DMS 273 (cell line): Measurements from ENCODE around the gene STX2.
"Not testable (repeated sequence)": the region's sequence is repeated elsewhere in the genome, so short reads cannot be mapped to it uniquely, and the experiment has no call there.

Source experiments
- DNase-seq: peaks from one replicate; lab custom pipeline; 2025; ENCODE audit not compliant: unreplicated experiment; lab: John Stamatoyannopoulos, UW

Gene STX2

DNA sequence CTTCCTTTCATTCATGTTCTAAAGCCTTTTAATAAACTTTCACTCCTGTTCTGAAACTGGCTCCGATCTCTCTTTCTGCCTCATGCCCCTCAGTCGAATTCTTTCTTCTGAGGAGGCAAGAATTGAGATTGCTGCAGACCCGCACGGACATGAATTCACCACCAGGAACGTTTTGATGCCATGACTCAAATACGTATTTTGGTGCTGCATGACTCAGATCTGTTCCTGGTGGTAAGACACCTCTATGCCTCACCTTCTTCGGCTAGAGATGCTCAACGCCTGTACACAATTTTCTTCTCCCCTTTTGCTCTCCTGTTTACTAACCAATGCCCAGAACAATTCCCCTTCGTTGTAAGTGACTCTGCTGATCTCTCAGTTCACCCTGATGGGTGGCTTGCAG is 70.9 kb downstream of the STX2 start:
- DNase-seq: no peak

DNA sequence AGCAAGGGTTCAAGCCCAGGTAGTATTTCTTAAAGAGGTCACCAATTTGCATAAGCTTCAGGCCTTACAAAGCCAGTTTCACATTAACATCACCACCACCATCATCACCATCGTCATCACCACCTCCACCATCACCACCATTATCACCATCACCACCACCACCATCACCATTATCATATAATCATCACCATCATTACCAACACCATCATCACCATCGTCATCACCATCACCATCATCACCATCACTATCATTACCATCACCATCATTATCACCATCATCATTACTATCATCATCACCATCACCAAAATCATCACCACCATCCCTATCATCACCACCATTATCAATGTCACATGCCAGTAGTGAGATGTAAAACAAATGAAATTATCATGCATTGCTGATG is 72.6 kb downstream of the STX2 start:
- no peak for DNase-seq

DNA sequence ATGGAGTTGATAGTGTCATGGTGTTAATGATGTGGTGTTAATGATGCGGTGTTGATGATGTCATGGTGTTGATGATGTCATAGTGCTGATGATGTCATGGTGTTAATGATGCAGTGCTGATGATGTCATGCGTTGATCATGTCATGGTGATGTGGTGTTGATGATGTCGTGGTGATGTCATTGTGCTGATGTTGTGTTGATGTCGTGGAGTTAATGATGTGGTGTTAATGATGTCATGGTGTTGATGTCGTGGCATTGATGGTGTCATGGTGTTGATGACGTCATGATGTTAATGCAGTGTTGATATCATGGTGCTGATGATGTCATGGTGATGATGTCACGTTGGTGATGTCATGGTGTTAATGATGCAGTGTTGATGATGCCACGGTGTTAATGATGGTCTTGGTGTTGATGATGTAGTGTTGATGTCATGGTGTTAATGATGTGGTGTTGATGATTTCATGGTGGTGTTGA is 73.8 kb downstream of the STX2 start:
- DNase-seq: peak; percentile 39

DNA sequence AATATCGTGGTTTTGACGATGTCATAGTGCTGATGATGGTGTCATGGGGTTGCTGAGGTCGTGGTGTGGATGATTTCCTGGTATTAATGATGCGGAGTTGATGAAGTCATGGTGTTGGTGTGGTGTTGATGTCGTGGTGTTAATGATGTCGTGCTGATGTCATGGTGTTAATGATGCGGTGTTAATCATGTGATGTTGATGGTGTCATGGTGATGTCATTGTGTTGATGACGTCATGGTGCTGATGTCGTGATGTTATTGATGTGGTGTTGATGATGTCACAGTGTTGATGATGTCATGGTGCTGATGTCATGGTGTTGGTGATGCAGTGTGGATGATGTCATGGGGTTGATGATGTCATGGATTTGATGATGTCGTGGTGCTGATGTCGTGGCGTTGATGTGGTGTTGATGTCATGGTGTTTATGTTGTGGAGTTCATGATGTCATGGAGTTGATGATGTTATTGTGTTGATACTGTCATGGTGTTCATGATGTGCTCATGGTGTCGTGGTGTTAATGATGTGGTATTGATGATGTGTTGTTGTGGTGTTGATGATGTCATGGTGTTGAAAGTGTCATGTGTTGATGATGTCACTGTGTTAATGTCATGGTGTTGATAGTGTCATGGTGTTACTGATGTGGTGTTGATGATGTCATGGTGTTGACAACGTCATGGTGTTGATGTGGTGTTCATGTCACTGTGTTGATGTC is 74.4 kb downstream of the STX2 start:
- DNase-seq: peak; percentile 55

DNA sequence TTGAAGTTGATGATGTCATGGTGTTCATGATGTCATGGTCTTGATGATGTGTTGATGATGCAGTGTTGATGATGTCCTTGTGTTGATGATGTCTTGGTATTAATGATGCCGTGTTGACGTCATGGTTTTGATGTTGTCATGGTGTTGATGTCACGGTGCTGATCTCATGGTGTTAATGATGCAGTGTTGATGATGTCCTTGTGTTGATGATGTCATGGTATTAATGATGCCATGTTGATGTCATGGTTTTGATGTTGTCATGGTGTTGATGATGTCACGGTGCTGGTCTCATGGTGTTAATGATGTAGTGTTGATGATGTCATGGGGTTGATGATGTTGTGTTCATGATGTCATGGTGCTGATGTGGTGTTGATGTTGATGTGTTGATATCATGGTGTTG is 75.0 kb downstream of the STX2 start:
- DNase-seq: peak; percentile 55

DNA sequence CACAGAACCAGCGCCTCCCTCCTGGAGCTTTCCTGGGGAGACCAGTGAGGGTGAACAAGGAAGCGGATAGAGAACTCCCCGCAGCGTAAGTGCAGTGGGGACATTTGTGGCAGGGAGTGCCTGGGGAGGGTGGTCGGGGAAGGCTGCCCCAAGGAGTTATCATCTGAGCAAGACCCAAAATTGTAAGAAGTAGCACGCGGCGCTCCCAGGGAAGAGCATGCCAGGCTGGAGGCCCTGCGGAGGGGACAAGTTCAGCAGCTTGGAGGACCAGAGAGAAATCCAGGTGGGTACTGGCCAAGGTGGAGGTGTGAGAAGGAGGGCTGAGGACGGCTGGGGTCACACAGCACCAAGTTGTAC is 76.8 kb downstream of the STX2 start:
- DNase-seq: no peak

DNA sequence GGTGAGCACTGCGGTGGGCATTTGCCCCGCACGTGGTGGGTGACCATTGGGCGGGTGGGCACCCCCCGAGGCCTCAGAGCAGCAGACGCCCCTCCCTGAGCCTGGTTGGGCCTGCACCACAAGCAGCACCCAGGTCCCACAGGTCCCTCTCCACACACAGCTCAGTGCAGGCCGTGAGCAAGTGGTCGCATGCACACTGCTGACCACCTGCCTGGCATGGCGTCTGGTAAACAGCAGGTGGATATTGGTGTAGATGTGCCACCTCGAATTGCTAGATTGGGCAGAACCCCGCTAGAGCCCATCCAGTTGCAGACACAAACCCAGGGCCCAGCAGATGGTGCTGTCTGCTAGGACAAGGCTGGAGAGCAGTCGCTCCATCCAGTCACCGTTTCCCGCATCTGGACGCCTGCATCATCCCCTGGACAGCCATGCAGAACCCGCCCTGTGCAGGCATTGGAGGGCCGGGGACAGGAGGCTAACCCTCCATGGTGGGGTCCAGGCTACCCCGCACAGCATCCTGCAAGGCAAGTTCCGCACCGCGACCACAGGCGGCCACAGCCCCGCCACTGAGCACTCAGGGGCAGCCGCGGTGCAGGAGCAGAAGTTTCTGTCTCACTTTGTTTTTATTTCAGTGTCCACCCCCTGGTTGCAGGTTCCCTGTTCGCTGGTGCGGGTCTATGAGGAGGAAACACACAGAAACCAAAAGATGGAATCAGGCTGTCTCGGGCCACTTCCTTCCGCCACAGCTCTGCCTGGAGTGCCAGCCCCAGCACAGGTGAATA is 77.3 kb downstream of the STX2 start:
- DNase-seq: peak; percentile 77

DNA sequence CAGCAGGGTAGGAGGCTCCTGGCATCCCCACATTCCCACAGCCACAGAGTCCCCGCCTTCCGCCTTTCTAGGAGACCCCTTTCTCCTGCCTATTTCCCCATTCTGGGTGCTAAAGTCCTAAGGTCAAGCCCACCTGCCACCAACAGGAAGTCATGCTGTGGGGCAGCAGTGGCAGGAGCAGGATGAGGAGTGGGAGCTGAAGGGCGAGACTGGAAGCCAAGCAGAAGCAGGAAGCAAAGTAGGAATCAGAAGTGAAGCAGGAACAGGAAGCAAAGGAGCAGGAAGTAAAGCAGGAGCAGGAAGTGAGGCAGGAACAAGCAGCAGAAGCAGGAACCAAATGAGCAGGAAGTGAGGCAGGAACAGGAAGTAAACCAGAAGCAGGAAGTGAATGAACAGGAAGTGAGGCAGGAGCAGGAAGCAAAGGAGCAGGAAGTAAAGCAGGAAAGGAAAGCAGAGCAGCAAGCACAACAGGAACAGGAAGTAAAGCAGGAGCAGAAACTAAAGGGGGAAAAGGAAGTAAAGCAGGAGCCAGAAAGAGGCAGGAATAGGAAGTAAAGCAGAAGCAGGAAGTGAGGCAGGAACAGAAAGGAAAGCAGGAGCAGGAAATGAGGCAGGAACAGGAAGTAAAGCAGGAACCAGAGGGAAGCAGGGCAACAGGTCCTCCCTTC is 84.7 kb downstream of the STX2 start:
- peak; percentile 5 for DNase-seq

DNA sequence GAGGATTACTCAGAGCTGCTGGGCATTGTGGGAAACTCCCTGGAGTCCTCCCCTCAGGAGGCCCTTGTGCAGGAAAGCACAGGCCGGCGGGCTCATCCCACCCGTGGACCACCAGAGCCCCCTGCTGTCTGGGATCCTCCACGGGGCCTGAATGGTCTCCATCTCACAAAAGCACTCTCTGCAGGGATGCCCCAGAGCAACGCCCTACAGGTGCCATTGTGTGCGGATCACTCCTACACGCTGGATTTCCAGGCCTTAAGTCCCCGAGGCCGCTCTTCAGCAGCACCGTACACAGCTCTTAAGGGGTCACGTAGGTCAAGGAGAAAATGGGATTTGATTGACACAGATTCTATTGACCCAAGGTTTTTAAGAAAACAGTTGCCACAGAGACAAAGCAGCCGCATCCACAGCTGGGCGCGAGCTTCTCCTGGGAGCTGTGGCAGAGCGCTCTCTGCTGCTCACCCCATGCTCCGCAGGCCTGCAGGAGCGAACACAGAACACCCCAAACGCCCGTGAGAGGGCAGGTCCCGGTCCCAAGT is 86.3 kb downstream of the STX2 start:
- peak; percentile 43 for DNase-seq

DNA sequence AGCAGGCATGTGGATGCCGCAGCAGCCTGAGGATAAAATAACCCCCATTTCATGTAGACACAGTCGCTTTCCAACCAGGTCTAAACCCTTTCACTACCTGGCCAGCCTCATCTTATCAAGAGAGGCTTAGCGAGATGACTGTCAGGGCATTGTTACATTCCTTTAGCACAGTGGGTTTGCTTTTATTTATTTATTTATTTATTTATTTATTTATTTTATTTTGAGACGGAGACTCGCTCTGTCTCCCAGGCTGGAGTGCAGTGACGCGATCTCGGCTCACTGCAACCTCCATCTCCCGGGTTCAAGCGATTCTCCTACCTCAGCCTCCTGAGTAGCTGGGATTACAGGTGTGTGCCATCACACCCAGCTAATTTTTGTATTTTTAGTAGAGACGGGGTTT is 87.0 kb downstream of the STX2 start:
- DNase-seq: not testable (repeated sequence)

DNA sequence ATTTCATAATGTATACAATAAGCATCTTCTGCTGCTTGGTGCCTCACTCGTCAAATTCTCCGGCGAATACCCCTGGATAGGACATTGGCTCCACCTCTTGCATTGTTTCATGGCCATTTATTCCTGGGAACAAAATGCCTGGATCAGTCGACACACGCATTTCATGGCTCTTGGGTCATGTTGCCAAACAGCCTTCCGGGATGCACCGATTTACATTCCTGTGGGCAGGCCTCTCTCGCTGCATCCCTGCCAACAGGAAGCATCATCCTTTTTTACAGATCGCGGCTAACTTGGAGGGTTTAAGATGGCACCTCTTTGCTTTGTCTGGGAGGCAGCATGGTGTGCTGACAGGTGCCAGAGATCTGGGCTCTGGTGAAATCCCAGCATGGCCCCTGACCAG is 90.3 kb downstream of the STX2 start:
- no peak for DNase-seq

DNA sequence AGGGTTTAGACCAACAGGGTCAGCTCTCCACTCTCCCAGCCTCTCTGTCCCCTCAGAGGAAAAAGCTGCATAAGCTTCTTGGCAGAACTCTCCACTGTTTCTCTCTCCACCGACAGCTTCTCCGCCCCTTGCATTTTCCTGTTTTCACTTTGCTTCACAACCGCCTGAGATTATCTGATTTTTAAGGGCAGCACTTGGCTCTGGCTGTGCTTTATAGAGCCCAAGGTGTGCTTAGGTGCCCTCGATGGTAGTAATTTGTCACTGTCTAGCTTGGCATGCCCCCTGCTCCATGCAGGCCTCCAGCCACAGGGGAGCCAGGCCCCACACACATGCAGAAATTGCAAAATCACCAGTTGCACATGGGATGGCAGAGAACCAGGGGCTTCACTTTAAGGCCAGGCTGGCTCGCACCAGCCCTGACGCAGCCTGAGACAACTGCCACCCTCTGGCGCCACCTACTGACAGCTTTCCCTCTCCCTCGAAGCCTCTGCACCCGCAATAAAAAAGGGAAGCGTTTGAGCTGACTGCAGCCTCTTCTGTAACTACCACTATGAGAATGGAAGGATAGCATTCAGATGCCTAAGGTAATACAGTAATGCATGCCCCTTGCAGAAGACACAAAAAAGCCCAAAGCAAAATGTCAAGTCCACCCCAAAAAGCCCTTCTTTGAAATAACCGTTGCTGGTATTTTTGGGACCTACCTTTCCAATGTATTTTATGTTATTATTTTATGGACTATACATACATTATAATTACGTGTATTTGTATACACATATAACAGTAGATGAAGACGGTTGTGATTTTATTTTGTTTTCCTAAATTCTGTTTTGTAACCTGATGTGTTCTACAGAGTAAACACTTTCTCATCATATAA is 90.9 kb downstream of the STX2 start:
- DNase-seq: peak; percentile 88

DNA sequence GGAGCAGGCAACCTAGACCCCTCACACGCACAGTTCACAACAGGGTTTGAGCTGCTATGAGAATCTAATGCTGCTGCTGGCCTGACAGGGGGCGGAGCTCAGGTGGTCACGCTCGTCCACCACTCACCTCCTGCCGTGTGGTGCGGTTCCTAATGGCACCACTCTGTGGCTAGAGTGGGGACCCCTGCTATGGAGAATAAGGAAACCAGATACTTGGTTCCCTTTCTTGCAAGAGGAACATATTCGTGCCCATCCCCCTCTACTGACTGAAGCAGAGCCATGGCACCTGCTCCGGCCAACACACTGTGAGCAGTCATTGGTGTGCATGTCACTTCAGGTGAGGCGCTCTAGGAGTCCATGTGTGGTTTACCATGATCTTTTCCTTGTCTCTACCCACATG is 92.5 kb downstream of the STX2 start:
- DNase-seq: no peak

DNA sequence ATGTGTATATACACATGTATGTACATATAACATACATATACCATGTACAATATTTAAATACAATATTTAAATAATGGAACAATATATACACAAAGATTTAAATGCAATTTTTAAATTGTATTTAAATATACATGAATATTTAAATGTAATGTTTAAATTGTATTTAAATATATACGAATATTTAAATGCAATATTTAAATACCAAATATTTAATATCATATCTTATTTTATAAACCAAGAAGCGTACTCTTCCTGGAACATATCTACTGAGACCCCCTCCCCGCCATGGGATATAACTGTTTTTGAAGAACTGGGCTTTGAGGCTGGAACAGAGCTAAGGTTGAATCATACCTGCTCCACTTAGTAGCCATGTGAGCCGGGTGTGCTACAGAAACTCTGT is 93.1 kb downstream of the STX2 start:
- no peak for DNase-seq

DNA sequence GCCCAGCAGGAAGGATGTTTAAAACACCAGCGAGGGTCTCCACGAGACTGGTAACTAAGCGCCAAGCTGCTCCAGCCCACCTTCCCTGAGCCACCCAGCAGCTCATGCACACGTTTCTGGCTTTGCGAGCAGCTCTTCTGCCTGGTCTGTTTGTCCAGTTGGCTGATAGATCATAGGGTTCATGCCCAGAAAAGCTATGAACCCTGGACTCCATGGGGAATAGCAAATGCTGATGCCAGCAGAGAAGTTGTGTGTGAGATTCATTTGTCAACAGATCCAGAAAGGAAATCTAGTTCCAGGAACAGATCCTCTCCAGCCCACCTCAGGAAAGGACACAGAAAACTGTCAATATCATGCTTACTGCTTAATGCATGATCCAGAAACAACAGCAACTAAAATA is 94.8 kb downstream of the STX2 start:
- no peak for DNase-seq

DNA sequence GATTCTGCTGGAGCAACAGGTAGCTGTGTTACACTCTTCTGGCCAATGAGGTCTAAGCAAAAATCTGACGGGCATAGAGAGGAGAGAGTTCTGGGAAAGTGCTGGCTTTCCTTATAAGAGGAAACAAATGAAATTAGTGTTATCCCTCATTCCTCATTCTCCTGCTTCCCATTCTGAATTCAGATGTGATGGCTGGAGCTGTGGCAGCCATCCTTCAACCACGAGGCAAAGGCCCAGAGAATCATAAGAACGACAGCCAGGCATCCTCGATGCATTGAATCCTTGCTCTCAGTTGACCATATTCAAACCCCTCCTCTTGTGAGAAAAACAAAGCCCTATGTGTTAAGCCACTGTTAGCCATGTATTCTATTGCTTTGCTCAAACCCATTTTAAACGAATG is 95.4 kb downstream of the STX2 start:
- no peak for DNase-seq

DNA sequence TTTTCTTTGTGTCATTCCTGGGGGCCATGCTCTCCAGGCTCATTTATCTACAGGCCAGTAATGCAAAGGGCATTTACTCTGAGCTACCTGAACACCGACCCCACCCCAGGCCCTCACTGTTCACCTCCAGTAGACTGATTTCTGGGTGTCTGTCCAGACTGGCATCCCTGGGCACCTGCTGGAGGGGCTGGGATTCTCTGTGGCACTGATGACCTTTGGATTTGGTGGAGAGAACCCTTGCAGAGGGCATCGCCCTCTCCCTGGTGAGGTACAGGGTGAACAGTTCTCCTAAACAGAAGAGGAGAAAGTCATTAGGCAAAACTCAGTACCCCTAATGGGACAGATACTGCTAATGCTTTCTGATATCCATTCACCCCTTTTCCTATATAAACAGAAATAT is 95.9 kb downstream of the STX2 start:
- DNase-seq: no peak

DNA sequence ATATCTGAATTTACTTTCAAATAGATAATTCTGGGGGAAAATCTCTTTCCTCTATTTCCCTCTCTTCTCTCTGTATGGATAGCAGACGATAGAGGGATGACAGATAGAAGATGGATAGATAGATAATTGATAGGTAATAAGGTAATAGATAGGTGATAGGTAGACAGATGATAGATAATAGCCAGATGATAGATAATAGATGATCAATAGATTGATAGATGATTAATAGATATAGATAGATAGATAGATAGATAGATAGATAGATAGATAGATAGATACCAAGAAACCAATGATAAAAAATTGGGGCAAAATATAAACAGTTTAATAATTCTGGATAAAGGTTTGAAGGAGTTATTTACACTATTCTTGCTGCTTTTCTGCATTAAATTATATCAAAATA is 96.3 kb downstream of the STX2 start:
- DNase-seq: no peak

DNA sequence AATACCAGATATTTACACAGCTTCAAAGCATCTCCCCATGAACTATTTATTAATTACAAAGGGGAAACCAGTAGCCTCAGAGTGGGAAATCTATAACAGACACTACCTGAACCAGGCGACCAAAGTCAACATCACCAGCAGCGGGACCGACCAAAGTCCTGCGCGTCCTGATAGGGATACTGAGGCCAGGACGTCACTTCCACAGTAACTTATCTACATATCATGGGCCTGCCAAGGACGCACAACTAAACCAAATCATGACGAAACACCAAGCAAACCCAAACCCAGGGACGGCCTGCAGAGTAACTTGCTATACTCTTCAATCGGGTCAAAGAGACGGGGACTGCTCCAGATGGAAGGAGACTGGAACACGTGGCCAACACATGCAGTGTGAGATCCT is 96.9 kb downstream of the STX2 start:
- DNase-seq: no peak
